GM10248 (cell line): ENCODE data around the gene FANCI.

Experiments
- CTCF ChIA-PET: fragments of 300-600 bp; sonication (Branson Sonifier 250); formaldehyde crosslinking; extraction: SDS; loops from one replicate; lab custom pipeline; 2021; ENCODE audit warnings: antibody characterized with exemption; lab: Yijun Ruan, JAX
- POLR2A ChIA-PET: fragments of 350-650 bp; sonication (Branson Sonifier 250); formaldehyde crosslinking; extraction: SDS; loops from one replicate; lab custom pipeline; 2020; ENCODE audit warnings: antibody characterized with exemption; lab: Yijun Ruan, JAX
- DNase-seq: peaks from one replicate; pipeline ENCODE4 v3.0.0; 2012; ENCODE audit errors: extremely low spot score
- TF ChIP-seq, protein P1 (sequence below): IDR thresholded peaks from 2 replicates; pipeline ENCODE4 v1.5.1; 2012; ENCODE audit warnings: mild to moderate bottlenecking, low read depth; ENCODE audit errors: extremely low read depth, missing control alignments, control extremely low read depth

FANCI gene

GRCh38 chr15:89342840-89343239, 99.1 kb downstream of the FANCI start:
- DNase-seq: no peak
- TF ChIP-seq, protein P1, sequence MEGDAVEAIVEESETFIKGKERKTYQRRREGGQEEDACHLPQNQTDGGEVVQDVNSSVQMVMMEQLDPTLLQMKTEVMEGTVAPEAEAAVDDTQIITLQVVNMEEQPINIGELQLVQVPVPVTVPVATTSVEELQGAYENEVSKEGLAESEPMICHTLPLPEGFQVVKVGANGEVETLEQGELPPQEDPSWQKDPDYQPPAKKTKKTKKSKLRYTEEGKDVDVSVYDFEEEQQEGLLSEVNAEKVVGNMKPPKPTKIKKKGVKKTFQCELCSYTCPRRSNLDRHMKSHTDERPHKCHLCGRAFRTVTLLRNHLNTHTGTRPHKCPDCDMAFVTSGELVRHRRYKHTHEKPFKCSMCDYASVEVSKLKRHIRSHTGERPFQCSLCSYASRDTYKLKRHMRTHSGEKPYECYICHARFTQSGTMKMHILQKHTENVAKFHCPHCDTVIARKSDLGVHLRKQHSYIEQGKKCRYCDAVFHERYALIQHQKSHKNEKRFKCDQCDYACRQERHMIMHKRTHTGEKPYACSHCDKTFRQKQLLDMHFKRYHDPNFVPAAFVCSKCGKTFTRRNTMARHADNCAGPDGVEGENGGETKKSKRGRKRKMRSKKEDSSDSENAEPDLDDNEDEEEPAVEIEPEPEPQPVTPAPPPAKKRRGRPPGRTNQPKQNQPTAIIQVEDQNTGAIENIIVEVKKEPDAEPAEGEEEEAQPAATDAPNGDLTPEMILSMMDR: no peak
- POLR2A ChIA-PET: no interaction called here
- CTCF ChIA-PET: interaction anchor here (6.2 kb wide), 1 partner anchor 16 kb away, joined by 83 read pairs; no protein-coding TSS in a partner anchor

DNA sequence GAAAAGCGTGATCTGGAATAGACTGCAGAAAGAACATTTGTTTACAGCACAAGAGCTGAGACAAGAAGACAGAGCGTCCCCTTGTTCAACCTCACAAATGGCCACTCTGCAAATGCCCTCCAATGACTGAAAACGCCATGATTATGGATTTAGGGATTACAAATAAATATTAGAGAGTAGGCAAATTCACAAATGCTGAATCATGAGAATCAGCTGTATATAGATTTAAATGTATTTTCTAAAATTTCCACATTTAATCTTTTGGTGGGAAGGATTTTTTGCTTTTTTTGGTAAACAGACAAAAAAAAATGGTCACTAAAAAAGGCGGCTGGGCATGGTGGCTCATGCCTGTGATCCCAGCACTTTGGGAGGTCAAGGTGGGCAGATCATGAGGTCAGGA, 101.5 kb downstream of the FANCI start:
- no peak for DNase-seq
- ChIA-PET POLR2A (no interaction called here), CTCF (interaction anchor here (1.2 to 6.2 kb wide), 2 partner anchors 13 to 71 kb away, joined by 3 to 83 read pairs; no protein-coding TSS in a partner anchor)
- TF ChIP-seq, protein P1: no peak

DNA sequence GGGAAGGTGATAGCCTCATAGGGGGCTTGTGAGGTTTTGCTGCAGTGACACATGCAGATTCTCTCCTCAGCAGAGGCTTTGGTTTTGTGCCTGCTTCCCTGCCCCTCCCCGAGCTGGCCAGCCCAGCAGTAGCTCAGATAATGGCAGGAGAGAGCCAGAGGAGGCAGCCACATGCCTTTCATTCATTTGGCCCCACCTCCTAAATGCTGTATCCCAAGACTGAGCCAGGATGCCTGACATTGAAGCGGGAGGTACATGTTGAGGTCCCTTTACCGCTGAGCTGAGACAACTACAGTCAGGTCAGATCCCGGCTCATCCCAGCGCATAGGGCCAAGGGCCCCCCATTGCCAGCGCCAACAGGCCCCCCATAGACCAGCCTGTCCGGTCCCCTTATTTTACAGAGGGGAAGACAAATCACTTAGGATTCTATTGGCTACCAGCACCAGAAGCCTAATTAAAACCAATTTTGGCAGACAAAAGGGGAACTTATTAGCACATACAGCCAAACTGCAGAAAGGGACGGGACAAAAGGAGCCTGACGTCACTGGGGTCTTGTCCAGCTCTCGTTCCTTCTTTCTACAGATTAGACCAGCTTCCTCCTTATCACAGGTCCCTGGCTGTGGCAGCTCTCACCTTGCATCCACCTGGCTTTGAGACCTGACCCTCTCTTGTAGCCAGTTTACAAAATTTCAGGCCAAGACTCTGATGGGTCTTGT, 102.9 kb downstream of the FANCI start:
- no peak for DNase-seq
- CTCF ChIA-PET: interaction anchor here (6.2 kb wide), 1 partner anchor 12 kb away, joined by 83 read pairs; no protein-coding TSS in a partner anchor
- POLR2A ChIA-PET: no interaction called here
- TF ChIP-seq, protein P1: no peak

DNA sequence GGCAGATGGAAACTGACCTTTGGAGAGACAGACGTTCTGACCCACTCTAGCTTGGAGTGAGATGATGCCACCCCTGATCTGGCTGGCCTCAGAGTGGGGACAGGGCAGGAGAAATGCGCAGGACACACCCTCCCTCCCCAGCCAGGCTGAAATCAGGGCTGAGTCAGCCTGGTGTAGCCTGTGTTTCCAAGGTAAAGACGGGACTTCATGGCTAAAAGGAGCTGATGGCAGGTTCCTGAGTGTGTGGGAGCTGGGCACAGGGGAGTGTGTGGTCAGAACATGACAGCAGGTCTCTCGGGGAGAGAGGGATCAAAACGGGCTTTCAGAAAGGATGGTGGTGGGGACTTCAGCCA, 105.4 kb downstream of the FANCI start:
- ChIA-PET CTCF (interaction anchor here (0.8 to 4.2 kb wide), 3 partner anchors 9 to 143 kb away, joined by 3 to 31 read pairs (median 3); no protein-coding TSS in a partner anchor), POLR2A (no interaction called here)
- TF ChIP-seq, protein P1: no peak
- no peak for DNase-seq

DNA sequence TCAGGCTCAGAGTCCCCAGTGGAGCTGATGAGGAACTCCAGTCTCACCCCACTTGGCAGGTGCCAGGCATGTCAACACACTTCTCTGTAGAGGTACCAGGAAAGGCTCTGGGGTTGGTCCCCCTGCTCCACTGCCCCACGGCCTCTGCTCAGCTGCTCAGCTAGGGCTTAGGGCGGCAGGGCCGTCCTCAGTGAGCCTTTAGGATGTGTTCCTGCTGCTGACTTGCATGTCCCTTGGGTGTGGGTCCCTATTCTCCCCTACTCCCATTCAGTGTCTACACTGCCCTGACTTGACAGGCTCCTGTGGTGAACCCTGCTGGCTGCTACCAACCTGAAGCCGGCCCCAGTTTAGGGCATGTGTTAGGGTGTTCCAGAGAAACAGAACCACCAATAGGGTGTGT, 108.7 kb downstream of the FANCI start:
- POLR2A ChIA-PET: no interaction called here
- no peak for DNase-seq
- CTCF ChIA-PET: interaction anchor here (1.7 to 8.9 kb wide), 3 partner anchors 47 to 120 kb away, joined by 4 to 155 read pairs (median 5); no protein-coding TSS in a partner anchor
- TF ChIP-seq, protein P1: no peak

- CTCF ChIA-PET: interaction anchor here (1.5 to 8.9 kb wide), 4 partner anchors 45 to 119 kb away, joined by 4 to 155 read pairs (median 4); no protein-coding TSS in a partner anchor
- POLR2A ChIA-PET: no interaction called here
- no peak for DNase-seq
- TF ChIP-seq, protein P1: no peak
Observed at GRCh38 chr15:89353991-89354390, 110.2 kb downstream of the FANCI start.
